22Rv1 (cell line): ENCODE measurements around the gene USP15.
"Not testable (repeated sequence)": the region's sequence is repeated elsewhere in the genome, so short reads cannot be mapped to it uniquely, and the experiment has no call there.

Experiments
- ZFX ChIP-seq: fragments of 450-650 bp; IDR thresholded peaks from 2 replicates; pipeline ENCODE4 v1.6.1; 2017; ENCODE audit warnings: antibody characterized with exemption, borderline replicate concordance
- TF ChIP-seq, protein P1 (sequence below): fragments of 450-650 bp; IDR thresholded peaks from 2 replicates; pipeline ENCODE4 v1.5.1; 2017; ENCODE audit warnings: mild to moderate bottlenecking

DNA sequence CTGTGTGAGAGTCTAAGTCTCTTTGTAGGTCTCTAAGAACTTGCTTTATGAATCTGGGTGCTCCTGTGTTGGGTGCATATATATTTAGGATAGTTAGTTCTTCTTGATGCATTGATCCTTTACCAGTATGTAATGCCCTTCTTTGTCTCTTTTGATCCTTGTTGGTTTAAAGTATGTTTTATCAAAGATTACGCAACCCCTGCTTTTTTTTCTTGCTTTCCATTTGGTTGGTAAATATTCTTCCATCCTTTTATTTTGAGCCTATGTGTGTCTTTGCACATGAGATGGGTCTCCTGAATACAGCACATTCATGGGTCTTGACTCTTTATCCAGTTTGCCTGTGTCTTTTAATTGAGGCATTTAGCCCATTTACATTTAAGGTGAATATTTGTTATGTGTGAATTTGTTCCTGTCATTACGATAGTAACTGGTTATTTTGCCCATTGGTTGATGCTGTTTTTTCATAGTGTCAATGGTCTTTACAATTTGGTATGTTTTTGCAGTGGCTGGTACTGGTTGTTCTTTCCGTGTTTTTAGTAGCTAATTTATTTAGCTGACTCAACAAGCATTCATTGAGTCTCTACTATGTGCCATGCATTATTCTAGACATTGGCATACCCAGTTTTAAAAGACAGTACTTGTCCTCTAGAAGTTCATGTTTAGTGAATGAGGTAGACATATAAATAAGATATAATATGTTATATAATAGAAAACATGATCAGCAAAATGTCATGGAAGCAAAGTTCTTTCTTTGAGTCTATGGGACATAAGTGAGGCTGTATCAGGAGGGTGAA is 108.4 kb downstream of the USP15 start:
- TF ChIP-seq, protein P1, sequence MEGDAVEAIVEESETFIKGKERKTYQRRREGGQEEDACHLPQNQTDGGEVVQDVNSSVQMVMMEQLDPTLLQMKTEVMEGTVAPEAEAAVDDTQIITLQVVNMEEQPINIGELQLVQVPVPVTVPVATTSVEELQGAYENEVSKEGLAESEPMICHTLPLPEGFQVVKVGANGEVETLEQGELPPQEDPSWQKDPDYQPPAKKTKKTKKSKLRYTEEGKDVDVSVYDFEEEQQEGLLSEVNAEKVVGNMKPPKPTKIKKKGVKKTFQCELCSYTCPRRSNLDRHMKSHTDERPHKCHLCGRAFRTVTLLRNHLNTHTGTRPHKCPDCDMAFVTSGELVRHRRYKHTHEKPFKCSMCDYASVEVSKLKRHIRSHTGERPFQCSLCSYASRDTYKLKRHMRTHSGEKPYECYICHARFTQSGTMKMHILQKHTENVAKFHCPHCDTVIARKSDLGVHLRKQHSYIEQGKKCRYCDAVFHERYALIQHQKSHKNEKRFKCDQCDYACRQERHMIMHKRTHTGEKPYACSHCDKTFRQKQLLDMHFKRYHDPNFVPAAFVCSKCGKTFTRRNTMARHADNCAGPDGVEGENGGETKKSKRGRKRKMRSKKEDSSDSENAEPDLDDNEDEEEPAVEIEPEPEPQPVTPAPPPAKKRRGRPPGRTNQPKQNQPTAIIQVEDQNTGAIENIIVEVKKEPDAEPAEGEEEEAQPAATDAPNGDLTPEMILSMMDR, result not testable (repeated sequence)
- TF ChIP-seq ZFX, result not testable (repeated sequence)
